GM21528 (cell line): ENCODE results near the gene RAB40B.
"Not testable (repeated sequence)": the region's sequence is repeated elsewhere in the genome, so short reads cannot be mapped to it uniquely, and the experiment has no call there.

ENCODE experiments used
- ATAC-seq: cut with Tn5 transposase; IDR thresholded peaks from one replicate; pipeline ENCODE4 v1.9.1; 2021; ENCODE audit warnings: mild to moderate bottlenecking, moderate library complexity; ENCODE audit not compliant: unreplicated experiment, low FRiP score

The RAB40B gene, protein sequence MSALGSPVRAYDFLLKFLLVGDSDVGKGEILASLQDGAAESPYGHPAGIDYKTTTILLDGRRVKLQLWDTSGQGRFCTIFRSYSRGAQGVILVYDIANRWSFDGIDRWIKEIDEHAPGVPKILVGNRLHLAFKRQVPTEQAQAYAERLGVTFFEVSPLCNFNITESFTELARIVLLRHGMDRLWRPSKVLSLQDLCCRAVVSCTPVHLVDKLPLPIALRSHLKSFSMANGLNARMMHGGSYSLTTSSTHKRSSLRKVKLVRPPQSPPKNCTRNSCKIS

DNA sequence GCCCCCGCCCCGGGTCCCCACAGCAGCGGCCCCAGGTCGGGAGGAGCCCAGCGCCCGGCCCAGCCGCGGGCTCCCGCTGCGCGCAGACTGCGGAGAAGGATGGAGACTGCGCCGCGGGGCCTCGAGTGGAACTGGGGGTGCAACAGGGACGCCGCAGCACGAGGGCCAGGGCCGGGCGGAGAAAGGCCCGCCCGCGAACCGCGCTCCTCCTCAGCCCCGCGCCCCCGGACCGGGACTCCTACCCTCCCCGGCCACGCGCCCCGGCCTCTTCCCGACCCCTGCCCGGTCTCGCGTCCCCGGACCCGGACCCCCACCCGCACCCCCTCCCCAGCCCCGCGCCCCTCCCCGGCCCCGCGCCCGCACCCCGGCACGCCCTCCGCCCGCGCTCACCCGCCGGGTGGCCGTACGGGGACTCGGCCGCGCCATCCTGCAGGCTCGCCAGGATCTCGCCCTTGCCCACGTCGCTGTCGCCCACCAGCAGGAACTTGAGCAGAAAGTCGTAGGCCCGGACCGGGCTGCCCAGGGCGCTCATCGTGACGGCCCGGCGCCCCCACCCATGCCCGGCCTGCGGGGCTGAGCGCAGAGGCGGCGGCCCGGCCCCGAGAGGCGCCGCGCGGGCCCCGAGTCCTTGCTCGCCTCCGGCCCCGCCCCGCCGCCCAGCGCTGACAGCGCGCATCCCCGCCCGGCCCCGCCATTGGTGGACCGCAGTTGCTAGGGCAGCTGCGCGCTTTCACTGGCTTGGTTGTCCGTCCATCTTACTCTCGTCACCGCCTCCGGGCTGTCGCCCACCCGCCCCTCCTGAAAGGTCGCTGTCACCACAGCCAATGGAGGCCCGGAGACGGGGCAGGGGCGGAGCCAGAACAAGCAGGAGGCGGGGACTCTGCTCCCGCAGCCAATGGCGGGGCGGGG, at the start of gene RAB40B:
Gene RAB40B, minus strand, starts transcription at position 634 of the 909 bp plus-strand sequence. Its CDS starts 102 bp downstream, at position 532.
- peak; percentile 96 for ATAC-seq

GRCh38 chr17:82745524-82745923, 47.0 kb upstream of the RAB40B start:
- no peak for ATAC-seq

DNA sequence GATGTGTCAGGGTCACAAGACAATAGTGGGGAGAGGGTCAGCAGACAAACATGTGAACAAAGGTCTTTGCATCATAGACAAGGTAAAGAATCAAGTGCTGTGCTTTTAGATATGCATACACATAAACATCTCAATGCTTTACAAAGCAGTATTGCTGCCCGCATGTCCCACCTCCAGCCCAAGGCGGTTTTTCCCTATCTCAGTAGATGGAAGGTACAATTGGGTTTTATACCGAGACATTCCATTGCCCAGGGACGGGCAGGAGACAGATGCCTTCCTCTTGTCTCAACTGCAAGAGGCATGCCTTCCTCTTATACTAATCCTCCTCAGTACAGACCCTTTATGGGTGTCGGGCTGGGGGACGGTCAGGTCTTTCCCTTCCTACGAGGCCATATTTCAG, 46.2 kb upstream of the RAB40B start:
- not testable (repeated sequence) for ATAC-seq

- no peak for ATAC-seq
Measured at GRCh38 chr17:82743344-82744219, 45.1 kb upstream of the RAB40B start.

DNA sequence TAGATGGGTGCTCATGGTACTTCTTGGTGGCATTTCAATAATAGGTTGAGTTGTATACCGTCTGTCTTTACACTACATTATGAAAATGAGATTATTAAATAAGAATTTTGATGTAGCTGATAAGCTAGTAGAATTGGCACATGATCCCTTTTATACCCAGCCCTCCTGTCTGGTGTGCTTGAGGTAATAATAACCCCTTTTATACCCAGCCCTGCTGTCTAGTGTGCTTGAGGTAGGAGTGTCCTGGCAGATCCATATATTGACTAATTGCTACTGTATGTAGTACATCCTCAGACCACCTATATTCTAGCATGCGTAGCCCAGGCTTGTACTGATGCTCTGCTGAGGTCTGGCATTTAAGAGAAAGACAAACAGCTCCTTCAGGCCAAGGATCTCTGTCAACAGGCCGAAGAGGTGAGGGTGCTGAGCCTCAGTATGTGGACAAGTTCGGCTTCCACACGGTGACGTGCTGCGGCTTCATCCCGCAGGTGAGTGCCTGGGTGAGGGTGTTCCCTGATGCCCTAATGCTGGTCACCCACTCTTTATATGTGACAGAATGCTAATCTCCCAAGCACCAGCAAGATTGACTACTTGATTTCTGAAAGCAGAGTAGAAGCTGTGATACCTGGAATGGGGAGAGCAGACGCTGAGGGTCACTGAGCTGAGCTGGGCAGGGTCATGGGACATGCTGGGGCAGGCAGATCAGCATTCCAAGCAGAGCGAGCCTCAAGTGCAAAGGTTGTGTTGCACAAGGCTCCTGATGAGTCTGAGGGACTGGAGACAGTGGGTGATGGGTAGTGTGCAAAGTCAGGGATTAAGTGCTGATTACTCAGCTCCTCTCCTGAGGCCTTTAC, 42.6 kb upstream of the RAB40B start:
- ATAC-seq = no peak

- ATAC-seq = no peak
Measured at GRCh38 chr17:82737967-82738877, 39.7 kb upstream of the RAB40B start.

DNA sequence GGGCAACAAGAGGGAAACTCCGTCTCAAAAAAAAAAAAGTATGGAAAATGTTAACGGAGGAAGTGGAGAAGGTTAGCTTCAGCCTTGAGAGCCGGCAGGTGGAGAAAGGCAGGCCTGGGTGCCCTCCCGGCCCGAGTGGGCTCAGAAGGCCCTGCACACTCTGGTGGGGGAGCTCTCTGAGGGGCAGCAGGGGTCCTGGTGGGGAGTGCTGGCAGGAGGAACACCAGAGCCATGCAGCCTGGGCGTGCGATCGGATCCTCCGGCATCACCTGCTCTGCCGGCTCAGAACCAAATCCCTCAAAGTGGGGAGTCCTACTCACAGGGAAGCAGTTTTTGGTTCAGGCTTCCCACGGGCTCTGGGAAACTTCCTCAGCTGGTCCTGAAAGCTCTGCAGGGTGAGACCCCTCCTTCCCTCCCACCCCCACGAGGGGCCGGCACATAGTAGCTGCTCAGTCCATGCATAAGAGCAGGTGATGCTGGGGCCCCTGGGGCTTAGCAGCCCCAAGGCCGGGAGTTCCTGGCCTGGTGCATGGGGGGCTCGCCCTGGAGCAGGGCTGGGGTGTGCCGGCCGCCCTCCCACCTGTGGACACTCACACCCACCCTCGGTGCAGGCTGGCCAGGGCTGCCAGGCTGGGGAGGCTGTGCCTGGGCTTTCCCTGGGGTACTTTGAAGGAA, 38.1 kb upstream of the RAB40B start:
- no peak for ATAC-seq

GRCh38 chr17:82734987-82735866, 36.7 kb upstream of the RAB40B start, which contains the start of gene FN3K:
Gene FN3K (plus strand): TSS chr17:82735615. CDS start chr17:82735637, 22 bp downstream.
- no peak for ATAC-seq

GRCh38 chr17:82732118-82732743, 33.7 kb upstream of the RAB40B start:
- no peak for ATAC-seq

- ATAC-seq = no peak
Measured at GRCh38 chr17:82729479-82730260, 31.2 kb upstream of the RAB40B start.

DNA sequence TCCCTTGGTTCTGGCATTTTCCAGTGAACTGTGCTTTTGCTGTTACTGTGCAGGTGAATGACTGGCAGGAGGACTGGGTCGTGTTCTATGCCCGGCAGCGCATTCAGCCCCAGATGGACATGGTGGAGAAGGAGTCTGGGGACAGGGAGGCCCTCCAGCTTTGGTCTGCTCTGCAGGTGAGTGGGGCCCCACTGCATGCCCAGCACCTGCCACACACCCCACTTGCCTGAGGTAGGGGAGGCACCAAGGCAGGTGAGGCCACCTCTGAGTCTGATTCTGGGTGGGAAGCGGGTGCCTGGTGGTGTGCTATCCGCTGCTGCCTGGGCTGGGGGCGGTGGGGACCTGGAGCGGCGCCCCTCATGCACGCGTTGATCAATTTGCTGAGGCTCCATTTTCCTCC, 27.9 kb upstream of the RAB40B start:
- ATAC-seq = no peak

DNA sequence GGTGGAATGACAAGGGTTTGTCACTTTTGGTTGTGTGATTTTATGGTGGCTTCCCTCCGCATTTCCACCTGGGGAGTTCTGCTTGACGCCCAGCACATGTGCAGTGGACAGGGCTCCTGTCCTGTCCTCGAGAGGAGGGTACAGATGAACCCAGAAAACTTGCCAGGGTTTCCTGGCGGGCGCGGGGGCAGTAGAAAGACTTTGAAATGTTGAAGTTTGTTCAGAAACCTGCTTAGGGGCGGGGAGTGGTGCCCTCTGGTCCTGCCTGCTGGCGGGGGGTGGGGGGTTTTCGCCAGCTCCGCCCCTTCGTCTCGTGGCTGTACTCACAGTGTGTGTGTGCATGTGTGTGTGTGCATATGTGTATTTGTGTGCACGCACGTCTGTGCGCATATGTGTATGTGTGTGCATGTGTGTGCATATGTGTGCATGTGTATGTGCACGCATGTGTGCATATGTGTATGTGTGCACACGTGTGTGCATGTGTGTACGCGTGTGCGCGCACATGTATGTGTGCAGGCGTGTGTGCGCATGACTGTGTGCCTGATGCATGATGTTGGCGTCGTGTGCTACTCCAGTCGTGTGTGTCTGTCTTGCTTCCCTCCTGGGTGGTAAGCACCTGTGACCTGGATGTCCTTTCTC, 24.8 kb upstream of the RAB40B start:
- ATAC-seq = no peak

DNA sequence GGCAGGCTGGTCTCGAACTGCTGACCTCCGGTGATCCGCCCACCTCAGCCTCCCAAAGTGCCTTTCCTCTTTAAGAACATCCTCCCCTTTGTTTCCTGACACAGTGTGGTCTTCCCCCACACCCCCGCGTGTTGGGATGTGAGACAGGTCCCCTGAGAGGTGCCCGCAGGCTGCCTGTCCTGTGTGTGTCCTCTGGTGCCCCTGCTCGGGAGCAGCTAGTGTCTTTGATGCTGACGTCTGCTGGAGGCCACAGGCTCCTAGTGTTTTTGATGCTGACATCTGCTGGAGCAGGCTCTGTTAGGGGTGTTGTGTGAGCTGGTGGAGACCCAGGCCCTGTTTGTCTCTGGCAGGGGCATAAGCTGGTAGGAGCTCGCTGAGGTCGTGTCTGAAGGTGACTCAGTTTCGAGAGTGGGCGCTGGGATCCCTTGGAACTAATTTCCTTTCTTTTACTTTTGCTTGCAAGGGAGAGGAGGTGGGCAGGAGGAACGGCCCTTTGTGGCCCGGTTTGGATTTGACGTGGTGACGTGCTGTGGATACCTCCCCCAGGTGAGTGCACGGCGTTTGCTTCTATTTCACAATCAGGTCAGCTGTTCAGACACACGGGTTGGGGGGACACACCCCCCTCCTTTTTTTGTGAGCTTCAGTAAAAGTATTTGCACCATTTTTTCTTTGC, 24.0 kb upstream of the RAB40B start:
- ATAC-seq = no peak

GRCh38 chr17:82720204-82720603, 21.7 kb upstream of the RAB40B start:
- no peak for ATAC-seq
